GM18870 (cell line): ENCODE results near the gene DYRK4.

Source experiments
- ATAC-seq: cut with Tn5 transposase; IDR thresholded peaks from one replicate; pipeline ENCODE4 v1.9.1; 2021; ENCODE audit warnings: moderate library complexity; ENCODE audit not compliant: unreplicated experiment

The DYRK4 gene

DNA sequence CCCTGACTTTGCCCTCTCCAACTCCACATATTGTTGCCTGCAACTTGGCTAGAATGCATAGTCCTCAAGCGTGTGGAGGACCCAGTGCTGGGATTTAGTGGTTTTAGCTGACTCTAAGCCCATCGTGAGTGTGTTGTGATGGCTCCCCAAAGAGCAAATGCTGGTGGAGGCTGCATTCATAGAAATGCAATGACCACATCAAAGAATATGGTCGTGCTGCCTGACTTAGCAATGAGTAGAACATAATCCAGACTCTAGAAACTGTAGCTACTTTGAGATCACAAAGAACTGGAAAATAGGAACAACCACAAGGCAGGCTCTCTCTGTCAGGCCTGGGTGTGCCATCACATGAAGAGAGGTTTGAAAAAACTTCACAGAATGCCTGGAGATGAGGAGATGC lies 1.3 kb downstream of the DYRK4 start:
- ATAC-seq = no peak

DNA sequence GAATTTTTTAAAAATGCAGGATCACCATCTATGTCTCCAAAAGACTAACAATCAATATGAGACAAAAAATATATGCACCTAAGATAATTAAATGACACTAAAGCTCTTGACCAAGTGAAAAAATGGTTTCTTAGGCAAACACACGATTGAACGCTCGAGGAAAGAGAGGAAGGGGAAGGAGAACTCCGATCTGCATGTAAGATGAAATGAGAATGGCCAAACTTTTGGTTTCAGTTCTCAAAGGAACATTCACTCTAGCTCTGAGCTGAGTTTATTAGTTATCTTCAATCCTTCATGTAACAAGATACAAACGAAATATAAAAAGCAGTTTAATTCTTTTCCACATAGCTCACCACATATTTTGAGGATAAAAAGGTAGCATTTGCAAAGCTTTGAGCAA lies 2.8 kb downstream of the DYRK4 start:
- ATAC-seq = no peak

DNA sequence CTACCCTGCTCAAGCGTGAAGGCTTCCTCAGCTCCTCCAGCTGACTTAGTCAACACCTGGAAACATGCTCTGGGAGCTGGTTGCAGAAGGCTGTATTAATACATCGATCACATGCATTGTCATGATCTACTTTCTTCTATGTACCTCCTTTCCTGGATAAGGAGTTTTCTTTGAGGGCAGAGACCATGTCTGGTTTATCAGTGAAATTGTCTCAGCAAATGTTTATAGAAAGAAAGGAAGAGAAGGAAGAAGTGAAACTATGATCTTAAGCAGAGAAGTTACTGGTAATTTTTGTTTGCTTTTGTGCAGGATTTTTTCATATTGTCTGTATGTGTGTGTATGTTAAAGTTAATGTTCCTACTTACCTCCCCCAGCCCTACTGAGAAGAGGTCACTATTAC lies 4.5 kb downstream of the DYRK4 start:
- no peak for ATAC-seq

DNA sequence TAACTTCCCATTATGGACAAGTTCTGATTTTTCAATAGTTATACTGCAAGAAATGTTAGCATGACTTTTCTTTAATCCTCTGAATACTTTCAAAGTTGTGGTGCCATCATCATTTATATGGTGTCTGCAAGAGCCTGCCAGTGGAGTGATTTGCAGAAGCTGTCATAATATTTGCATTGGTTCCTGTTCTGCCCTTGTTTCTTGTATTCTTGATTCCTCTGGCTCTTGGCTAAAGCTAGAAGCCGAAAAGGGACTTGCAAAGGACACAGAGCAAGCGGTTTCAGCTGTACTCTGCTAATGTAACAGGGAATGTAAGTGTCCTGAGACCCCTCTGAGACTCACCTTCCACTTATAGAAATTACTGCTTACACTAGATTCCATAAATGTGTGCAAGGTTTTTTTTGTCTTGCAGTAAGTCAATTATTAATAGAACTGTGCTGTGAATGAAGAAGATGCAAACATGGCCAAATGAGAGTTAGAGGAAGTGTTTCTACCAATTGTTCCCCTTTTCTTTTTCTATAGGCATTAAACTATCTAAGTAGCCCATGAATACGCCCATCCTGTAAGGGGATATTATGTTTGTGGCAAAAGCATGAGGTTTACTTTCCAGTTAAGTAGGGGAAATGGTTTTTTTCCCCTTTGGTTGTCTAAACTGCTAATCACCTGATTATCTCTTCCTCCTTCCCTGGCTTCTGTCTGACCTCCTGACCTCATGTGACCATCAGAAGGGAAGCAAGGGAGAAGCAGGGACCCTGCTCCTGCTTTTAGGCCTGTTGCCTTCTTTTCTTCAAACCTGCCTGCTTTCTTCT lies 5.3 kb downstream of the DYRK4 start:
- ATAC-seq = peak; percentile 46

DNA sequence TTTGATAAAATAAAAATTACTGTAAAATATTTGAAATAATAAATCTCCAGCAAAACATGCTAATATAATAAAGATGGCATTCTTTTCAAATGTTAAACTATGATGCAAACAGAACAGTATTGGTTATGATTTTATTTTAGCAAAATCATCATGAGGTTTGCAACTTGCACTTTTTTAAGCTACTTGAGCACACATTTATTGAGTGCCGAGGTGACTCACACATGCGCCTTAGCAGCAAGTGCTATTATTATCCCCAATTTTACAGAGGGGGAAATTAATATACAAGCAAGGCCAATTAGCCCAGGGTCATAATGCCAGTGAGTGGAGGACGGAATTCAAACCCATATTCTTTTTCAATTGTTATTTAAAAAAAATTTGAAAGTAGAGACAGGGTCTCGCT lies 7.3 kb downstream of the DYRK4 start:
- no peak for ATAC-seq

DNA sequence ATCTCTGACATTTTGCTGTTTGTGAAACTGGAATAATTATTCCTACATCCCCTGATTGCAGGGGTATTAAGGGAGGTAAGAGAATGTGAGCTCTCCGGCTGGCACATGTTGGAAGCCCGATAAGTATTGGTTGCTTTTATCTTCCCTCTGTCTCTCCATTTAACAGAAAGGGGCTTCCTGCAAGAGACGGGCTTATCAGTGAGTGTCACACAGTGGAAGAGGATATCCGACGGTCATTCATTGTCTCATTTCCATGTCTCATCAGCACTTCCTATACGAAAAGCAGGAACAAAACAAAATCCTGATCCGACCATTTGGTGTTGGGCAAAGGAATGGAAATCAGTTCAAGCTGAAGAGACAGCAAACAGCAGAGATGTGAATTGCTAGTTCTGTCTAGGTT lies 10.7 kb downstream of the DYRK4 start:
- ATAC-seq = no peak

DNA sequence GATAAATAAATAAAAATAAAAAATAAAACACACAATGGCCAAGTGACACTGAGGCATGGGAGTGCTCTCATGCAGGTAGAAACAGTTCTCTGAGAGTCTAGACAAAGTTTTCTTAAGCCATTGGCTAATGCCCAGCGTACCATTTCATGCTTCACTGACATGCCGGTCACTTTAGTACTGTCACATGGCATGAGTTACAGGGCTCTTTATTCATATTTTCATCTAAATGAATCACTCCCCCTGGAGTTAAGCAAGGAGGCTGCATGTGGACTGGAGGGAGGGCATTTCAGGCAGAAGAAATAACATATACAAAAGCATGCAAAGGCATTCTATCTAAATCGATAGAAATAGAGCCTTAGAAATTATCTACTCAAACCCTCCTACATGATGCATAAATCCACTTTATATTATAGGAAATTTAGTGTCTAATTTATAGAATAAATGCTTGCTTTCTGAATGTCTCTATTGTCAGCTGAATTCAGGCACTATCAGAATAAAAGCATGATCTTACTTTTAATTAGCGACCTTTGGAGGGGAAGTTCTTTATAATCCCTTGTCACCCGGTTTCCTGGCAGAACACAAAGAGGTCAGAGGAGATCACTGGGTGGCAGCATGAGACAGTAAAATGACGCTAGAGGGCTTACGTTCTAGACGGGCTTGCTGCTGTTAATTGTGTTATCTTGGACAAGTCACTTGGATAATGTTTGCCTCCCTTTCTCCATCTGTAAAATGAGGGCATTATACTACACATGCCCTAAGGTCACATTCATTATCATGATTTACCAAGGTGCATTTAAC lies 17.5 kb downstream of the DYRK4 start:
- no peak for ATAC-seq

DNA sequence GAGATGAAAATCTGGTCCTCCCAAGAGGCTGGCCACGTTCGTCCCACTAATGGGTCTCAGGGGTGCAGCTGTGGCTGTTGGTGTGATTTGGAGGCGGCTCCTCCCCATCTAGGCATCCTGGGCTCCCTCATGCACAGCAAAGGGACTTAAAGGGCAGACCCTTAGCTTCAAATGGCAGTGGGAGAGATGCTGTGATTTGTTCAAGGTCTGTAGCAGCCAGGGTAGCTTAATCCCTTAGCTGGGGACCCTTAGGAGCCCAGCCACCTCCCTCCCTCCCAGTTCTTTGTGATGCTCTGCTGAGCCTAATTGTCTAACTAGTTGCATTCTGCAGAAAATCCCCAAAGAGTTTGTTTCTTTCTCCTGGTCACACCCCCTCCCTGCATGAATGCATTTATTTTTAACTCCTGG lies 18.3 kb downstream of the DYRK4 start:
- ATAC-seq = no peak

DNA sequence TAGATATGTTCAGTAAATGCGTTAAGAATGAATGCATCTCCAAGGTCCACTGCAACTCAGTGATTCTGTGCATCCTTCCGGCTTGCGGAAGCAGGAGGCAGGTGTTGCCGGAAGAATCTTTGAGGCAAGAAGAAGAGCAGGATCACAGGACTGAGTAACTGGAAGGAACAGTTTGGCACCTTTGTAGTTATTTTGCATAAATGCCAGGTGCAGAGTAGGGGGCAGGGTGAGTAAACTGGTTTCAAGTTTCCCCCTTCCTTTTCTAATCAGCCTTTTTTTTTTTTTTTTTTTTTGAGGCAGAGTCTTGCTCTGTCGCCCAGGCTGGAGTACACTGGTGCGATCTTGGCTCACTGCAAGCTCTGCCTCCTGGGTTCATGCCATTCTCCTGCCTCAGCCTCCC lies 22.3 kb downstream of the DYRK4 start:
- ATAC-seq = no peak

DNA sequence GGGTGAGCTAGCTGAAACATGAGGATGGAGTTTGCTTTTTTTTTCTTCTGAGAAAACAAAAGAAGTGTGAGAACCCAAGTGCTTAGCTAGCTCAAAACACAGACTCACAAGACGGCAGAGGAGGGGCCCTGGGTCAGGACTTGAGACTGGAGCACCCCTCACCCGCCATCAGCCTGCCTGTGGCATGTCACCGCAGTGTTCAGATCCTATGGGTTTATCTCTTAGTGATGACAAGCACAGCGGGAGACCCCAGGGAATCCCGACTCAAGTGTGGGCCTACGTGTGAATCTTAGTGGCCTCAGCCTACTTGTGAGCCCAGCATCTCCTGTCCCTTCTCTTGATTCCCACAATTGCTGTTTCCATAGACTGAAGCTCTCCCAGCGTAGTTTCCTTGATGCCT lies 22.9 kb downstream of the DYRK4 start:
- ATAC-seq = no peak

DNA sequence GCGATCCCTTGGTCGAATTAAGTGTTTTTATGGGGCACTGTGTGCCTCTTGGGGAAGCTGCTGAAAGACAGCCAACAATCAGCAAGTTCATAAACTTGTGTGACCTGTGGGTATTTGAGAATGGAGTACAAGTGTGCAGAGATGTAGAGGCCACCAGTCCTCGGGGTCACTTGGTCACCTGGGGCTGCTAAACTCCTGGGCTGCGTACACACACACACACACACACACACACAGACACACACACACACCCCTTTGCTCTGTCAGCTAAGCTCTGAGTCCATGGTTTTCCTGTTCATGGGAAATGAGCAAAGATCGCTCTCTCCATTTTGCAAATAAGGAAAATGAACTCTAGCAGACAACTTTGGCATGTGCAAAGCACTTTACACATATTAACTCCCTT lies 24.5 kb downstream of the DYRK4 start:
- no peak for ATAC-seq

DNA sequence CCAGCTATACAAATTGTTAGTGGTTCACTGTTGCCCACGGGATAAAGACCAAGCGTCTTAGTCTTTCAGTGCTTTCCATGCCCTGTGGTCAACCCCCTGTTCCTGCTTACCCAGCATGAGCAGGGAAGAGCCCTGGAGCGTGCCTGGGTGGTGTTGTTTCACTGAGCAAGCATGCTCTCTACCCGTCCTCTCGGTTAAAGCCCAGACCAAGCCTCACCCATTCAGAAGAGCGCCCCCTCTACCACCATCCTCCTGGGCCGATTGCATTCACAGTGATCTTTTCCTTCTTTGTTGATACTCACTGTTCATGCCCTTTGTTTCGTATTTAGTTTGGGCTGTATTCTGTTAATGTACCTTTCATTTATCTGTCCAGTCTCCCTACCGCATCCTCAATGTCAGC lies 25.1 kb downstream of the DYRK4 start:
- ATAC-seq = no peak

DNA sequence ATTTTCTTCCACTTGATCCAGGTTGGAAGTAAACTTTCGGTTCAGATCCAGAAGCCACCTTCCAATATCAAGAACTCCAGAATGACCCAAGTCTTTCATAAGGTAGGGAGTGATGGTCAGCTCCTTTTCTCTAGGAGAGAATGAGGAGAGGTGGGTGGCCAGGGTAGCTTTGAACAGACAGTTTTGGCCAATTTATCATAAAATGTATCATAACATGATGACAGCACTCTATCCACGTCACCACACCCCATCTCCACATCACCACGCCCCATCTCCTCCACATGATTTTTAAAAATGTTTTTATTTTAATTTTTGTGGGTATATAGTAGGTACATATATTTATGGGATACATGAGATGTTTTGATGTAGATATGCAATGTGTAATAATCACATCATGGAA lies 26.9 kb downstream of the DYRK4 start:
- no peak for ATAC-seq

DNA sequence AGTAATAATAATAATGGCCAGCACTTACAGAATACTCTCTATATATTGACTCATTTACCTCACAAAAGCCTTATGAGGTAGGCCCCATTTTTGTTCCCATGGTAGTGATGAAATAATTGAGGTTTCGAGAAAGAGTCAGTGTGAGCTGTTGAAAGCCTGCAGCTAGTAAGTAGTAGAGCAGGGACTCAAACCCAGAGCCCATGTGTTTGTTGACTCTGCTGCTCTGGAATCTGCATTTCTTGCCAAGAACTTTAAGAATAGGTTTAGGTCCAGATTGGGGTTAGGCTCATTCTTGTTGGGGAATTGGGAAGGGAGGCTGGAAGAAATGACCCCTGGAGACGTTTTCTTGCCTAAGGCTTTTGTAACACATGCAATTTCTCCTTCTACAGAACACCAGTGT lies 27.9 kb downstream of the DYRK4 start:
- ATAC-seq = no peak

DNA sequence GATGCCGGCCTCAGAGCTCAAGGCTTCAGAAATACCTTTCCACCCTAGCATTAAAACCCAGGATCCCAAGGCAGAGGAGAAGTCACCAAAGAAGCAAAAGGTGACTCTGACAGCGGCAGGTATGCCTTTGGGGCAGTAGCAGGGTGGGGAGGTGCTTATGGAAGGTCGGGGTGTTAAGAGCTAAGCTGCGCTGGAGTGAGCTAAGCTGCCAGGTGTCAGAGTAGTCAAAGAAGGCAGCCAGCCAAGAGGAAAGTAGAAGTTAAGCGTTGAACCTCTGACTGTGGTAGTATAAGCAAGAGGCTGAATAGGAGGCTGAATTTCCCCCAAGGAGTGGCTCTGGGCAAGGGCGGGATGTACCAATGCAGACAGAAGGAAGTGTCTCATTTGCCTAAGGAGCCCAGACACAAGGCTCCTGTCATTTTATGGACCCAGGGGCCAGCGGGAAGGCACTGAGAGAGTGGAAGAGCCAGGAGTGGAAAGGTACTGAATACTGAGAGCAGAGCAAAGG lies 29.2 kb downstream of the DYRK4 start:
- ATAC-seq = no peak

DNA sequence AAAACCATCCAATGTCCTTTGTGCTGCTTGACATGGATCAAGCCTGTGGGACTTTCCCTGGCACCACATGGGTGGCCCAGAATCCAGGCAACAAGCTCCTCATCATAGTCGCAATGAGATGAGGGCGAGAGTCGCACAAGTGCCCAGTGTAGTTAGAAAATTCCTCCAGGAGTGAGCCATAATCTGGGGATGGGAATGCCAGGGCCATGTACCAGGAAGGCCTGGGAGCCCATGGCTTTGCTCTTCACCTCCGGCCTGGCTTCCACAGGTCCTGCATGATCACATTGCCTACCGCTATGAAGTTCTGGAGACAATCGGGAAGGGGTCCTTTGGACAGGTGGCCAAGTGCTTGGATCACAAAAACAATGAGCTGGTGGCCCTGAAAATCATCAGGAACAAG lies 33.9 kb downstream of the DYRK4 start:
- ATAC-seq = no peak

DNA sequence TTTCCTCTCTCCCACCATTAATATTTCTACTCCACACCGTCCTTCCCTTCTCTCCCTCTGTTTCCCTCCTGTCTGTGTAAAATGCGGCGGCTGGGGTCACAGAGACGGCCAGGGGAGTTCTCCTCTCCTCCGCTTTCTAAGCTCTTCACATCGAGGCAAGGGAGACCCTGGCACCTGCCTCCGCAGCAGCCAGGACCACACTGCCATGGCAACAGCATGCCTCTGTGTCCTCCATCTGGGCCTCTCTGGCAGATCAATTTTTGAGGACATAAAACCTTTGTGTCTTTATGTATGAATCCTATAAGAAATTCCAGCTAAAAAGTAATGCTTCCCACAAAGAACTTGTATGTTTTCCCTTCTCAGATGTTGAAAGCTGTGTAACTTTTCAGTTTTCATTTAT lies 41.4 kb downstream of the DYRK4 start:
- ATAC-seq = no peak

DNA sequence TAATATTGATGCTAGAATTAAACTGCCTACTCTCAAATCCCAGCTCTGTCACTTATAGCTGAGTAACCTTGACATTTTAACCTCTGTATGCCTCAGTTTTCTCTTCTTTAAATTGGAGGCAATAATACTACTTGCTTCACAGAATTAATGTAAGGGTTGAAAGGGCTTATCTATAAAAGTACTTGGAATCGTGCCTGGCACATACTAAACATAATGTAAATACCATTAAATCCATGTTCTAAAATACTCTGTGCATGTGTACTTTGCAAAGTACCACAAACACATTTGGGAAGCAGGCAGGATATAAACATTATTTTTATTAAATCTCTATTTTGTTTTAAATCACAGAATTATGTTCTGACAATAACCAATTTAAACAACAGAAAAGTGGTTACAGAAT lies 41.9 kb downstream of the DYRK4 start:
- no peak for ATAC-seq

DNA sequence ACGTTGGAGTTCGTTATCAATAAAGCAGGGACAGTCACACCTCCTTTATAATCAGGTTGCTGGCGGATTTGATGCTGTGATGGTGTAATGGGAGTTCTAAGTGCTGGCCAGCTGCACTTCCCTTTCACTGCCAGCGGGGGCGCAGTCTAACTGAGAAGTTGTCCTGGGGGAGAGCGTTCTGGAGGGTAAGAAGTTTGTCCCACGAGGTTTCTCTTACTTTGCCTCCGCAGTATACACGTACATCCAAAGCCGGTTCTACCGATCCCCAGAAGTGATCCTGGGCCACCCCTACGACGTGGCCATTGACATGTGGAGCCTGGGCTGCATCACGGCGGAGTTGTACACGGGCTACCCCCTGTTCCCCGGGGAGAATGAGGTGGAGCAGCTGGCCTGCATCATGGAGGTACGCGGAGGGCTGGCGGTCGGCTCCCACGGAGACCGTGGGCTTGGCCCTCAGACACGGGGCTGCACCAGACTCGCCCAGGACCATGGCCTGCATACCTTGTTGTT lies 42.7 kb downstream of the DYRK4 start:
- ATAC-seq = peak; percentile 93

DNA sequence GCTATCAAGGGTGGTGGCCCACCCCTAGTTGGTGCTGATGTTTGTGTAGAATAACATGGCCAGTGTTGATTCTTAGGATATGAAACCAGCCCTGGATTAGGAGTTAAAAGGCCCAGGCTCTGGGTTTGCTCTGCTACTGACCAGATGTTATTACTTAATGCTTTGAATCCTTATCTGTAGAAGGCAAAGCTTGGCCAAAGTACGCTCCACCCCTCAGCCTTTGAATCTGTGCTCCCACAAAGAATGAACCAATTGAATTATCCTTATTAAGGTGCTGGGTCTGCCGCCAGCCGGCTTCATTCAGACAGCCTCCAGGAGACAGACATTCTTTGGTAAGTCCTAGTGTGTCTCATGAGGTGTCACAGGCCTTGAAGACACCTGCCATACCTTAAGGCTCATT lies 45.0 kb downstream of the DYRK4 start:
- no peak for ATAC-seq

DNA sequence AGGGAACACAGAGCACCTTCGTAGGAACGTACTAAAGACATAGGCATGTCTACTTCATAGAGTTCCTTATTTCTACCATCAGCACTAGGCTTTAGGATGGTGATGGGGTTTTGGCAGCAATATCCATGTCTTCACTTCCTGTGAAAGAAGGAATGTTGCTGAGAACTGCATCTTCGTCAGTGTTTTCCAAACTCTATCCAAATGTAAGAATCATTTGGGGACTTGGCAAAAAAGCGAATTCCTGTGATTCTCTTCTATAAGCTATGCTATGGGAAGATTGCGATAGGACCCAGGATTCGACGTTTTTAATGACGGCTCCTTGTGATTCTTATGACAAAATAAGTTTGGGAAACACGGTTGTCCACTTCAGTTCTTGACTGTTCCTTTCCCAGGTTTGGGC lies 47.1 kb downstream of the DYRK4 start:
- no peak for ATAC-seq

DNA sequence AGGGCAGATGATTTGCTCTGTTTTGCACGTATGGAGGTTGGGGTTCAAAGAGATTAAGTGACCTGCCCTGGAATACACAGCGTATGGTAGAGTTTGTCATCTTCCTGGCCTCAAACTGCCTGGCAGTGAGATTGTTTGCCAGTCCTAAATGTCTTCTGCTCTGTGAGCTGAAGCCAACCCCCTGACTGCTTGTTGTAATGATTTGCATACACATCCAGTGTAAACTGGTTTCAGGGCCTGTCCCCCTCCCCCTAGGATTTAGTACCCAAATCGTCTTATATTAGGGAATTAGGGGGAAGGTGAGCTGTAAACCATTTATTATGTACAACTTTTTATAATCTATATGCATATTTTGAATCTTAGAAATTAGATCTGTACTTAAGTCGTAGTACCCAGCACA lies 48.5 kb downstream of the DYRK4 start:
- no peak for ATAC-seq
